HepG2 (cell line): ENCODE results near the gene FBN2. TPM values are rescaled to one million over a fixed set of nuclear protein-coding genes. Genes with fewer than 3 reads are reported as not detected.

Experiments used
- ATAC-seq: fragments of 200-7000 bp; cut with Tn5 transposase; 3 replicates; pipeline ENCODE4 v1.9.1; 2020; ENCODE audit warnings: mild to moderate bottlenecking, moderate library complexity
- BruUV-seq: library from RNA; stranded (reverse); fragments of 400-500 nt; replicated peaks from 2 replicates; lab custom pipeline; 2021; lab: Mats Ljungman, UMichigan
- CTCF ChIA-PET: fragments of 300-600 bp; formaldehyde crosslinking; extraction: SDS; loops from one replicate; lab custom pipeline; 2021; ENCODE audit warnings: low total read pairs, inconsistent platforms, low intra/inter-chr PET ratio; lab: Yijun Ruan, JAX
- POLR2A ChIA-PET: fragments of 350-600 bp; sonication (Branson Sonifier 250); formaldehyde crosslinking; loops from one replicate; lab custom pipeline; 2020; ENCODE audit warnings: antibody characterized with exemption, inconsistent platforms; lab: Yijun Ruan, JAX
- DNase-seq: peaks from one replicate; pipeline ENCODE4 v3.0.0-alpha.2; 2015; ENCODE audit warnings: low spot score
- FAIRE-seq: peaks from 3 replicates; lab custom pipeline; 2011; peaks lifted over from hg19 to GRCh38; lab: Jason Lieb, UNC
- H2AFZ ChIP-seq: one replicate; pipeline ENCODE4 v1.6.1; 2011; ENCODE audit warnings: low read length, inconsistent platforms
- H3K27ac ChIP-seq: fragments of 300-600 bp; 3 replicates; pipeline ENCODE4 v1.8.0; 2011; ENCODE audit warnings: mixed run types, mild to moderate bottlenecking, mixed read lengths, low read length, inconsistent platforms; ENCODE audit not compliant: insufficient read depth; ENCODE audit errors: extremely low read length
- H3K27me3 ChIP-seq, 2 experiments: fragments of 200-600 bp in 1 of 2; 2 replicates in 1 of 2; 3 replicates in 1 of 2; pipeline versions ENCODE4 v1.6.0 to v1.8.0; 2011; ENCODE audit warnings: low read length in 2 of 2, mild to moderate bottlenecking in 2 of 2, moderate library complexity in 2 of 2, inconsistent platforms in 1 of 2; ENCODE audit not compliant: insufficient read depth in 2 of 2, control insufficient read depth in 1 of 2
- H3K36me3 ChIP-seq, 2 experiments: fragments of 200-600 bp in 1 of 2; replicated peaks in 1 of 2; 2 replicates in 1 of 2; 3 replicates in 1 of 2; pipeline versions ENCODE4 v1.5.1 to v1.8.0; 2011; ENCODE audit warnings: low read length in 2 of 2, inconsistent platforms in 1 of 2; ENCODE audit not compliant: insufficient read depth in 2 of 2, control insufficient read depth in 1 of 2
- H3K4me1 ChIP-seq: 2 replicates; pipeline ENCODE4 v1.5.1; 2012; ENCODE audit warnings: low read length, inconsistent platforms; ENCODE audit not compliant: insufficient read depth
- H3K4me2 ChIP-seq: 2 replicates; pipeline ENCODE4 v1.6.0; 2011; ENCODE audit warnings: low read depth, low read length, inconsistent platforms
- H3K4me3 ChIP-seq, 3 experiments: fragments of 200-600 bp in 1 of 3; sonication (generic), shearing (Covaris generic) in 1 of 3; replicated peaks in 1 of 3; 2 replicates each; pipeline ENCODE4 v1.5.1; 2011 to 2016; ENCODE audit warnings: low read length in 3 of 3, inconsistent platforms in 2 of 3, low read depth in 2 of 3, mild to moderate bottlenecking in 2 of 3, control low read depth in 1 of 3, mixed read lengths in 1 of 3; ENCODE audit not compliant: insufficient read depth in 1 of 3
- H3K79me2 ChIP-seq: one replicate; pipeline ENCODE4 v1.6.1; 2011; ENCODE audit warnings: low read length, inconsistent platforms; ENCODE audit not compliant: insufficient read depth
- H3K9ac ChIP-seq: 2 replicates; pipeline ENCODE4 v1.6.0; 2011; ENCODE audit warnings: mild to moderate bottlenecking, low read depth, low read length, inconsistent platforms; ENCODE audit not compliant: insufficient read depth
- H3K9me3 ChIP-seq: 2 replicates; pipeline ENCODE4 v1.5.1; 2012; ENCODE audit warnings: mild to moderate bottlenecking, low read length
- H4K20me1 ChIP-seq: 2 replicates; pipeline ENCODE4 v1.6.0; 2011; ENCODE audit warnings: inconsistent platforms, mild to moderate bottlenecking, low read length, moderate library complexity; ENCODE audit not compliant: insufficient read depth
- HOXA7 ChIP-seq: sonication (generic); formaldehyde crosslinking; IDR thresholded peaks from 2 replicates; pipeline ENCODE4 v1.8.1; 2022; ENCODE audit warnings: mild to moderate bottlenecking, missing genetic modification reagents, moderate library complexity
- MED1 ChIP-seq: sonication (generic); formaldehyde crosslinking; IDR thresholded peaks from 2 replicates; pipeline ENCODE4 v1.4.0; 2020; ENCODE audit warnings: missing genetic modification reagents
- RFXAP ChIP-seq: sonication (generic); formaldehyde crosslinking; IDR thresholded peaks from 2 replicates; pipeline ENCODE4 v1.4.0; 2020; ENCODE audit warnings: missing genetic modification reagents, borderline replicate concordance
- ZFP41 ChIP-seq: sonication (generic); formaldehyde crosslinking; IDR thresholded peaks from 2 replicates; pipeline ENCODE4 v1.4.0; 2020; ENCODE audit warnings: mild to moderate bottlenecking, missing genetic modification reagents, borderline replicate concordance
- WGBS: methylation state at CpG from one replicate; pipeline ENCODE4 v1.1.6; 2017; ENCODE audit warnings: low lambda C conversion rate; 5-methylcytosine and 5-hydroxymethylcytosine counted together
- in situ Hi-C: cut with HindIII; loops from 2 replicates; pipeline ENCODE4 v1.10.0; 2017; ENCODE audit warnings: low pct_unique_long_range_greater_than_20kb; ENCODE audit not compliant: extremely low pct_ligation_motif_present
- intact Hi-C: fragments of 100-400 bp; cut with micrococcal nuclease; formaldehyde crosslinking; loops from one replicate; pipeline ENCODE4 v1.10.0; 2022; ENCODE audit not compliant: unreplicated experiment
- polyA plus RNA-seq, 8 experiments: library from polyadenylated mRNA; depleted of rRNA in 3 of 8; stranded (reverse) in 7 of 8; unstranded in 1 of 8; fragments of >200 nt; fragmentation: Illumina TruSeq in 4 of 8; extraction: Trizol in 4 of 8; gene quantifications; 2 replicates each; pipeline versions ENCODE4 v1.2.1 to v1.2.3, GENCODE V29; 2011 to 2016; ENCODE audit warnings: low read depth in 4 of 8, missing spikeins in 1 of 8, mixed read lengths in 1 of 8; ENCODE audit not compliant: insufficient read depth in 1 of 8
- total RNA-seq, 5 experiments: library from RNA; depleted of rRNA; stranded (reverse); fragments of >200 nt; fragmentation: Illumina TruSeq; extraction: Trizol; gene quantifications; 2 replicates each; pipeline ENCODE4 v1.2.3, GENCODE V29; 2016; ENCODE audit warnings: low read depth in 1 of 5
- TF ChIP-seq, protein P1 (sequence below): sonication (generic); formaldehyde crosslinking; IDR thresholded peaks from 2 replicates; pipeline ENCODE4 v1.4.0; 2020; ENCODE audit warnings: missing genetic modification reagents
- TF ChIP-seq, protein P2 (sequence below): sonication (generic); formaldehyde crosslinking; IDR thresholded peaks from 2 replicates; pipeline ENCODE4 v1.4.0; 2020; ENCODE audit warnings: missing genetic modification reagents

Gene FBN2
- total and polyA plus RNA-seq, 2 of the 13 experiments (the other 11 are each of a cell fraction or from before 2014, with no cell fraction given): not detected

DNA sequence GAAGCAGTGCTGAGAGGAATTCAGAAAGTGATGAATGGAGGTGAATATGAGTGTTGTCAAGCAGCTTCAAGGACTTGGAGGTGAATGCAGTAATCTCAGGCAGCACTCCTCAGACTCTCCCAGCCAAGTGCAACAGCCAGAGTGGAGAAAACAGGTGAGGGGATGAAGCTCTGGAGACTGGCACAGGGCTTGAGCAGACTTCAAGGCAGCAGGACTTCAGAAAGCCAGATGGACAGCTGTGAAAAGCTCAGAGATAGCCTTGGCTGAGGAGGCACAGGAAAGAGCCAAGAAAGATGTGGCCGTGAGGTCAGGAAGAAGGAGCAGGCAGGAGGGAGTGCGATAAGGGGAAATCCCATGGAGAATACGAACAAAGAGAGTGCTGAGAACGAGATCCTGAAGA, 194.9 kb downstream of the FBN2 start:
- in situ Hi-C loops: no loop called here
- WGBS: 16% methylated on average over 4 of the region's 4 CpGs
- no peaks in the 10 kb centered on the region for H3K36me3 ChIP-seq

More for the DNA sequence above, 194.9 kb downstream of the FBN2 start:
- ChIA-PET CTCF (no interaction called here), POLR2A (no interaction called here)
- no peaks in the 10 kb centered on the region for H3K27me3 ChIP-seq
- intact Hi-C loops: no loop called here
- H3K79me2 ChIP-seq: no peaks in the 10 kb centered on the region
- DNase-seq (no peak), ATAC-seq (no peak), FAIRE-seq (no peak)
- no peak overlapping the region for H2AFZ ChIP-seq
- H3K27ac ChIP-seq: no peak overlapping the region
- no TSS peak for BruUV-seq
- no peak overlapping the region for H3K4me3 ChIP-seq
- no peaks in the 10 kb centered on the region for H3K9me3 ChIP-seq
- H3K9ac ChIP-seq: no peak overlapping the region
- H3K4me1 ChIP-seq: no peaks in the 10 kb centered on the region
- TF ChIP-seq RFXAP (CRISPR knock-in tag): no peak
- TF ChIP-seq HOXA7 (CRISPR knock-in tag): no peak
- TF ChIP-seq, protein P1, sequence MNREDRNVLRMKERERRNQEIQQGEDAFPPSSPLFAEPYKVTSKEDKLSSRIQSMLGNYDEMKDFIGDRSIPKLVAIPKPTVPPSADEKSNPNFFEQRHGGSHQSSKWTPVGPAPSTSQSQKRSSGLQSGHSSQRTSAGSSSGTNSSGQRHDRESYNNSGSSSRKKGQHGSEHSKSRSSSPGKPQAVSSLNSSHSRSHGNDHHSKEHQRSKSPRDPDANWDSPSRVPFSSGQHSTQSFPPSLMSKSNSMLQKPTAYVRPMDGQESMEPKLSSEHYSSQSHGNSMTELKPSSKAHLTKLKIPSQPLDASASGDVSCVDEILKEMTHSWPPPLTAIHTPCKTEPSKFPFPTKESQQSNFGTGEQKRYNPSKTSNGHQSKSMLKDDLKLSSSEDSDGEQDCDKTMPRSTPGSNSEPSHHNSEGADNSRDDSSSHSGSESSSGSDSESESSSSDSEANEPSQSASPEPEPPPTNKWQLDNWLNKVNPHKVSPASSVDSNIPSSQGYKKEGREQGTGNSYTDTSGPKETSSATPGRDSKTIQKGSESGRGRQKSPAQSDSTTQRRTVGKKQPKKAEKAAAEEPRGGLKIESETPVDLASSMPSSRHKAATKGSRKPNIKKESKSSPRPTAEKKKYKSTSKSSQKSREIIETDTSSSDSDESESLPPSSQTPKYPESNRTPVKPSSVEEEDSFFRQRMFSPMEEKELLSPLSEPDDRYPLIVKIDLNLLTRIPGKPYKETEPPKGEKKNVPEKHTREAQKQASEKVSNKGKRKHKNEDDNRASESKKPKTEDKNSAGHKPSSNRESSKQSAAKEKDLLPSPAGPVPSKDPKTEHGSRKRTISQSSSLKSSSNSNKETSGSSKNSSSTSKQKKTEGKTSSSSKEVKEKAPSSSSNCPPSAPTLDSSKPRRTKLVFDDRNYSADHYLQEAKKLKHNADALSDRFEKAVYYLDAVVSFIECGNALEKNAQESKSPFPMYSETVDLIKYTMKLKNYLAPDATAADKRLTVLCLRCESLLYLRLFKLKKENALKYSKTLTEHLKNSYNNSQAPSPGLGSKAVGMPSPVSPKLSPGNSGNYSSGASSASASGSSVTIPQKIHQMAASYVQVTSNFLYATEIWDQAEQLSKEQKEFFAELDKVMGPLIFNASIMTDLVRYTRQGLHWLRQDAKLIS: no peak
- TF ChIP-seq, protein P2, sequence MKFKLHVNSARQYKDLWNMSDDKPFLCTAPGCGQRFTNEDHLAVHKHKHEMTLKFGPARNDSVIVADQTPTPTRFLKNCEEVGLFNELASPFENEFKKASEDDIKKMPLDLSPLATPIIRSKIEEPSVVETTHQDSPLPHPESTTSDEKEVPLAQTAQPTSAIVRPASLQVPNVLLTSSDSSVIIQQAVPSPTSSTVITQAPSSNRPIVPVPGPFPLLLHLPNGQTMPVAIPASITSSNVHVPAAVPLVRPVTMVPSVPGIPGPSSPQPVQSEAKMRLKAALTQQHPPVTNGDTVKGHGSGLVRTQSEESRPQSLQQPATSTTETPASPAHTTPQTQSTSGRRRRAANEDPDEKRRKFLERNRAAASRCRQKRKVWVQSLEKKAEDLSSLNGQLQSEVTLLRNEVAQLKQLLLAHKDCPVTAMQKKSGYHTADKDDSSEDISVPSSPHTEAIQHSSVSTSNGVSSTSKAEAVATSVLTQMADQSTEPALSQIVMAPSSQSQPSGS (CRISPR knock-in tag): no peak
- TF ChIP-seq ZFP41: no peak
- no peak for TF ChIP-seq MED1 (CRISPR knock-in tag)
- no peak overlapping the region for H3K4me2 ChIP-seq
- H4K20me1 ChIP-seq: no peaks in the 10 kb centered on the region
